Progenitor cell of endocrine pancreas (in vitro differentiated cells): ENCODE data around the gene ACYP2. TPM values are rescaled to one million over a fixed set of nuclear protein-coding genes. Genes with fewer than 3 reads are reported as not detected.
"Not testable (repeated sequence)": the region's sequence is repeated elsewhere in the genome, so short reads cannot be mapped to it uniquely, and the experiment has no call there.

Experiments used
- DNase-seq: peaks from one replicate; pipeline ENCODE4 v3.0.0; 2021; ENCODE audit warnings: low spot score; ENCODE audit not compliant: unreplicated experiment
- H3K27ac Mint-ChIP-seq: 2 replicates; pipeline ENCODE4 v1.8.0; 2021; ENCODE audit warnings: mild to moderate bottlenecking, moderate library complexity, mixed read lengths
- H3K27me3 Mint-ChIP-seq: 2 replicates; pipeline ENCODE4 v1.8.0; 2021; ENCODE audit warnings: mixed read lengths
- H3K36me3 Mint-ChIP-seq: 2 replicates; pipeline ENCODE4 v1.8.0; 2022; ENCODE audit warnings: mixed read lengths; ENCODE audit not compliant: insufficient read depth
- H3K4me1 Mint-ChIP-seq: 2 replicates; pipeline ENCODE4 v1.8.0; 2021; ENCODE audit warnings: low read depth, mixed read lengths
- H3K4me3 Mint-ChIP-seq: 2 replicates; pipeline ENCODE4 v1.8.0; 2021; ENCODE audit warnings: low read depth, mild to moderate bottlenecking, moderate library complexity, mixed read lengths
- H3K9me3 Mint-ChIP-seq: 2 replicates; pipeline ENCODE4 v1.8.0; 2021; ENCODE audit warnings: low read depth, mixed read lengths
- CTCF ChIP-seq: fragments of 200-600 bp; sonication (generic); IDR thresholded peaks from one replicate; pipeline ENCODE4 v1.5.0; 2021; ENCODE audit warnings: antibody characterized with exemption, mild to moderate bottlenecking; ENCODE audit not compliant: unreplicated experiment
- total RNA-seq: library from RNA; stranded (reverse); gene quantifications from 2 replicates; pipeline ENCODE4 v1.2.1, GENCODE V29; 2021

Gene ACYP2
- total RNA-seq, 1 donor from 2014 or later: 8.6 TPM

DNA sequence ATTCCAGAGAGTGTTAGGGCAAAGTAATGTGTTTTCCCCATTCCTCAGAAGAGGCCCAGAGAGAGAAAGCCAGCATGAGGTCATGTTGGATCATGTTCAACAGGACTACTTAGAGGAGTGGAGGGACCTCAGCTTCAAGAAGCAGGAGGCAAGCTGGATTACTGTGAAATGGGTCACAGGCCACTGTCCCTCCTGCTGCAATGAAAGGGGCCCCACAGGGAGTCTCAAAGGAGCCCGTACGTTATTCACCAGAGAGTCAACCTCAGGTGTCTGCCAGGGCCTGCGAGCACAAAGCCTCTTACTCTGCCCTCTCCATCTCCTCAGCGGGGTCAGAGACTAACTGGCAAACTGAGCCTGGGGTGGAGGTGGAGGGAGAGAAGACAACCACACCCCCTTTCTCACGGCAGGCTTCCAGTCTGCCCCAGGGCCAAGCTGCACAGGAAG, 27.2 kb upstream of the ACYP2 start:
- no peak overlapping the region for H3K27ac Mint-ChIP-seq
- H3K9me3 Mint-ChIP-seq: no peaks in the 10 kb centered on the region
- H3K27me3 Mint-ChIP-seq: peaks cover 76% of the 10 kb centered on the region
- H3K36me3 Mint-ChIP-seq: peaks cover 3% of the 10 kb centered on the region
- peaks cover 13% of the 10 kb centered on the region for H3K4me1 Mint-ChIP-seq
- no peak overlapping the region for H3K4me3 Mint-ChIP-seq
- TF ChIP-seq CTCF: no peak
- DNase-seq: no peak

GRCh38 chr2:54088719-54089118, 26.7 kb upstream of the ACYP2 start:
- H3K36me3 Mint-ChIP-seq: peaks cover 4% of the 10 kb centered on the region
- no peak for TF ChIP-seq CTCF
- H3K9me3 Mint-ChIP-seq: no peaks in the 10 kb centered on the region
- H3K27ac Mint-ChIP-seq: peak overlapping the region; percentile 21
- H3K4me3 Mint-ChIP-seq: no peak overlapping the region
- no peak for DNase-seq
- H3K27me3 Mint-ChIP-seq: peaks cover 73% of the 10 kb centered on the region
- H3K4me1 Mint-ChIP-seq: peaks cover 13% of the 10 kb centered on the region

GRCh38 chr2:54090521-54091117, 24.8 kb upstream of the ACYP2 start:
- Mint-ChIP-seq H3K27ac (no peak overlapping the region), H3K36me3 (peaks cover 6% of the 10 kb centered on the region)

DNA sequence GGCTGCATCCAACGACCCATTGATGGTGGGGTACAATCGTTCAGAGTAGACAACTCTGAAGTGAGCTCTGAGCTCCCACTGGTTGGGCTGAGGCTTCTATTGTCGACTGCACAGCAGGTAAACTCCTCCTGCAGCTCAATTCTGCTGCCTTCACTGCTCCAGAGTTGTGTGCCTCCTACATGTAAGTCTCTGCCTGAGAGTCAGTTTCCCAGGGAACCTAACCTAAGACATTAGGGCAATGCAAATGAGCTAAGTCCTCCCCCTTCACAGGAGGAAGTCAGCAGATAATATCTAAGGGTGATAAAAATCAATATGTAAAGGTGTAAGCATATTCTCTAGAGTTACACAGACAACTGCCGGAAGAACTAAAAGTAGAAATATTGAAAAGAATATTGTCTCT, 22.5 kb upstream of the ACYP2 start:
- Mint-ChIP-seq H3K27me3 (peaks cover 47% of the 10 kb centered on the region), H3K27ac (no peak overlapping the region), H3K4me1 (peaks cover 9% of the 10 kb centered on the region), H3K9me3 (peaks cover 8% of the 10 kb centered on the region), H3K4me3 (no peak overlapping the region), H3K36me3 (peaks cover 9% of the 10 kb centered on the region)
- DNase-seq: no peak
- no peak for TF ChIP-seq CTCF

More at GRCh38 chr2:54090521-54091117, 24.8 kb upstream of the ACYP2 start:
- peaks cover 63% of the 10 kb centered on the region for H3K27me3 Mint-ChIP-seq
- TF ChIP-seq CTCF: no peak
- H3K4me3 Mint-ChIP-seq: no peak overlapping the region
- H3K9me3 Mint-ChIP-seq: peaks cover 4% of the 10 kb centered on the region
- DNase-seq: no peak
- H3K4me1 Mint-ChIP-seq: peaks cover 12% of the 10 kb centered on the region

DNA sequence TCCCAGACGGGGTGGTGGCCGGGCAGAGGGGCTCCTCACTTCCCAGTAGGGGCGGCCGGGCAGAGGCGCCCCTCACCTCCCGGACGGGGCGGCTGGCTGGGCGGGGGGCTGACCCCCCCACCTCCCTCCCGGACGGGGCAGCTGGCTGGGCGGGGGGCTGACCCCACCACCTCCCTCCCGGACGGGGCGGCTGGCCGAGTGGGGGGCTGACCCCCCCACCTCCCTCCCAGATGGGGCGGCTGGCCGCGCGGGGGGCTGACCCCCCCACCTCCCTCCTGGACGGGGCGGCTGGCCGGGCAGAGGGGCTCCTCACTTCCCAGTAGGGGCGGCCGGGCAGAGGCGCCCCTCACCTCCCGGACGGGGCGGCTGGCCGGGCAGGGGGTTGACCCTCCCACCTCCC, 20.0 kb upstream of the ACYP2 start:
- H3K4me3 Mint-ChIP-seq, H3K4me1 Mint-ChIP-seq, H3K27ac Mint-ChIP-seq, H3K36me3 Mint-ChIP-seq, DNase-seq, H3K9me3 Mint-ChIP-seq: not testable (repeated sequence)
- H3K27me3 Mint-ChIP-seq: peaks cover 52% of the 10 kb centered on the region

GRCh38 chr2:54096141-54096540, 19.3 kb upstream of the ACYP2 start:
- not testable (repeated sequence) for H3K4me1 Mint-ChIP-seq, H3K36me3 Mint-ChIP-seq, H3K4me3 Mint-ChIP-seq, DNase-seq, H3K27ac Mint-ChIP-seq, H3K9me3 Mint-ChIP-seq
- H3K27me3 Mint-ChIP-seq: peaks cover 44% of the 10 kb centered on the region
